Astrocyte (in vitro differentiated cells and primary cell): ENCODE measurements around the gene HTR7. TPM values are rescaled to one million over a fixed set of nuclear protein-coding genes. Genes with fewer than 3 reads are reported as not detected.
A peak's percentile ranks its signal among the peaks of the same experiment; 100 is the strongest.

Experiments used
- DNase-seq: peaks from one replicate; pipeline ENCODE4 v3.0.0-alpha.2; 2010; ENCODE audit warnings: low read depth
- FAIRE-seq: peaks from 2 replicates; lab custom pipeline; 2011; peaks lifted over from hg19 to GRCh38; lab: Jason Lieb, UNC
- H2AFZ ChIP-seq: 2 replicates; pipeline ENCODE4 v1.6.0; 2012; ENCODE audit warnings: low read depth, low read length, inconsistent platforms
- H3K27ac ChIP-seq: 2 replicates; pipeline ENCODE4 v1.5.1; 2011; ENCODE audit warnings: low read depth, low read length, inconsistent platforms
- H3K27me3 ChIP-seq: 2 replicates; pipeline ENCODE4 v1.6.0; 2011; ENCODE audit warnings: low read length, inconsistent platforms; ENCODE audit not compliant: insufficient read depth
- H3K36me3 ChIP-seq: 2 replicates; pipeline ENCODE4 v1.5.1; 2011; ENCODE audit warnings: low read length, inconsistent platforms; ENCODE audit not compliant: insufficient read depth
- H3K4me1 ChIP-seq: 2 replicates; pipeline ENCODE4 v1.5.1; 2011; ENCODE audit warnings: low read length, inconsistent platforms; ENCODE audit not compliant: insufficient read depth
- H3K4me2 ChIP-seq: 2 replicates; pipeline ENCODE4 v1.6.0; 2012; ENCODE audit warnings: low read length, inconsistent platforms
- H3K4me3 ChIP-seq: 2 replicates; pipeline ENCODE4 v1.5.1; 2011; ENCODE audit warnings: low read depth, mild to moderate bottlenecking, low read length, inconsistent platforms; ENCODE audit not compliant: insufficient read depth
- H3K79me2 ChIP-seq: 2 replicates; pipeline ENCODE4 v1.6.0; 2012; ENCODE audit warnings: mild to moderate bottlenecking, low read length, inconsistent platforms; ENCODE audit not compliant: insufficient read depth
- H3K9ac ChIP-seq: 2 replicates; pipeline ENCODE4 v1.6.0; 2012; ENCODE audit warnings: mild to moderate bottlenecking, low read length, inconsistent platforms
- H3K9me3 ChIP-seq: 2 replicates; pipeline ENCODE4 v1.5.1; 2012; ENCODE audit warnings: low read depth, mild to moderate bottlenecking, low read length, inconsistent platforms; ENCODE audit not compliant: insufficient read depth
- H4K20me1 ChIP-seq: 2 replicates; pipeline ENCODE4 v1.6.0; 2012; ENCODE audit warnings: low read length, inconsistent platforms; ENCODE audit not compliant: insufficient read depth
- H3K27ac Mint-ChIP-seq: one replicate; pipeline ENCODE4 v1.8.0; 2021; ENCODE audit warnings: mild to moderate bottlenecking, mixed read lengths; ENCODE audit not compliant: unreplicated experiment
- H3K27me3 Mint-ChIP-seq: one replicate; pipeline ENCODE4 v1.8.0; 2021; ENCODE audit warnings: low read depth, mixed read lengths; ENCODE audit not compliant: unreplicated experiment
- H3K36me3 Mint-ChIP-seq: one replicate; pipeline ENCODE4 v1.8.0; 2021; ENCODE audit warnings: low read depth, mixed read lengths; ENCODE audit not compliant: unreplicated experiment
- H3K4me1 Mint-ChIP-seq: one replicate; pipeline ENCODE4 v1.8.0; 2021; ENCODE audit warnings: low read depth, mixed read lengths; ENCODE audit not compliant: unreplicated experiment
- H3K4me3 Mint-ChIP-seq: one replicate; pipeline ENCODE4 v1.8.0; 2021; ENCODE audit warnings: mild to moderate bottlenecking, moderate library complexity, mixed read lengths; ENCODE audit not compliant: unreplicated experiment
- H3K9me3 Mint-ChIP-seq: one replicate; pipeline ENCODE4 v1.8.0; 2021; ENCODE audit warnings: mild to moderate bottlenecking, mixed read lengths; ENCODE audit not compliant: unreplicated experiment
- EZH2 ChIP-seq: IDR thresholded peaks from 2 replicates; pipeline ENCODE4 v1.6.1; 2012; ENCODE audit warnings: mild to moderate bottlenecking, low read length, inconsistent platforms; ENCODE audit not compliant: insufficient read depth
- total RNA-seq: library from RNA; stranded (reverse); gene quantifications from 2 replicates; pipeline ENCODE4 v1.2.1, GENCODE V29; 2021
- TF ChIP-seq, protein P1 (sequence below): IDR thresholded peaks from 2 replicates; pipeline ENCODE4 v1.5.1; 2011; ENCODE audit warnings: low read depth, mild to moderate bottlenecking, inconsistent platforms, low read length, moderate library complexity; ENCODE audit not compliant: insufficient read depth

HTR7 gene
- total RNA-seq, 1 donor from 2014 or later: 0.89 TPM

DNA sequence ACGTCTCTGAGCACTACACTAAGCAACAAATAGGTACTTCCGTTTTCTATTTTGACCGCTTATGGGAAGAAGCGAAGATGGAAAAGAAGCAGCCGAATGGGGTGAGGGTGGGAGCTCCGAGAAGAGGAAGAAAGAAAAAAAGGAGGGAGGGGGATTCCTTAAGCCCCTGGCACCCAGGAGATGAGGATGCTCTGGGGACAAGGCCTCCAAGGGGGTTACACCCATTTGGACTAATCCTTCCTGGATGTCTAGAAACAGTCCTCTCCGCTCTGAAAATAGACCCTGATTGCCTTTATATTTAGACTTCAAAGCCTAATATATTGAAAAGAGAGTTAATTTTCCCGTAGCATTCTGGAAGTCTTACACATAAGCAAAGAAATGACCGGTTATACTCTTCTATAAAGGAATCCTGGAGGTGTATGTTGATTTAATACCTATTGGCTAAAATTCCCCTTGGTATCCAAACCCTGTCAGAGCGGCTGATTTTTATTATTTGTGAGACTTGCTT, 676 bp upstream of the HTR7 start:
- no peaks in the 10 kb centered on the region for H3K9me3 ChIP-seq
- H3K4me3 ChIP-seq: peak overlapping the region; percentile 69
- H3K4me1 ChIP-seq: peaks cover 20% of the 10 kb centered on the region
- peaks cover 24% of the 10 kb centered on the region for H3K27me3 Mint-ChIP-seq
- peak overlapping the region; percentile 46 for H3K27ac ChIP-seq
- H3K36me3 Mint-ChIP-seq: no peaks in the 10 kb centered on the region
- H3K27ac Mint-ChIP-seq: peak overlapping the region; percentile 87
- H3K9me3 Mint-ChIP-seq: peaks cover 4% of the 10 kb centered on the region
- TF ChIP-seq, protein P1, sequence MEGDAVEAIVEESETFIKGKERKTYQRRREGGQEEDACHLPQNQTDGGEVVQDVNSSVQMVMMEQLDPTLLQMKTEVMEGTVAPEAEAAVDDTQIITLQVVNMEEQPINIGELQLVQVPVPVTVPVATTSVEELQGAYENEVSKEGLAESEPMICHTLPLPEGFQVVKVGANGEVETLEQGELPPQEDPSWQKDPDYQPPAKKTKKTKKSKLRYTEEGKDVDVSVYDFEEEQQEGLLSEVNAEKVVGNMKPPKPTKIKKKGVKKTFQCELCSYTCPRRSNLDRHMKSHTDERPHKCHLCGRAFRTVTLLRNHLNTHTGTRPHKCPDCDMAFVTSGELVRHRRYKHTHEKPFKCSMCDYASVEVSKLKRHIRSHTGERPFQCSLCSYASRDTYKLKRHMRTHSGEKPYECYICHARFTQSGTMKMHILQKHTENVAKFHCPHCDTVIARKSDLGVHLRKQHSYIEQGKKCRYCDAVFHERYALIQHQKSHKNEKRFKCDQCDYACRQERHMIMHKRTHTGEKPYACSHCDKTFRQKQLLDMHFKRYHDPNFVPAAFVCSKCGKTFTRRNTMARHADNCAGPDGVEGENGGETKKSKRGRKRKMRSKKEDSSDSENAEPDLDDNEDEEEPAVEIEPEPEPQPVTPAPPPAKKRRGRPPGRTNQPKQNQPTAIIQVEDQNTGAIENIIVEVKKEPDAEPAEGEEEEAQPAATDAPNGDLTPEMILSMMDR: no peak
- TF ChIP-seq EZH2: no peak
- H3K9ac ChIP-seq: peak overlapping the region; percentile 77
- no peak for FAIRE-seq
- peak overlapping the region; percentile 91 for H3K4me2 ChIP-seq
- H2AFZ ChIP-seq: peak overlapping the region; percentile 80
- H4K20me1 ChIP-seq: no peaks in the 10 kb centered on the region
- no peaks in the 10 kb centered on the region for H3K27me3 ChIP-seq
- no peaks in the 10 kb centered on the region for H3K36me3 ChIP-seq
- peak overlapping the region; percentile 84 for H3K4me3 Mint-ChIP-seq
- no peak for DNase-seq
- H3K79me2 ChIP-seq: peaks cover 2% of the 10 kb centered on the region
- peaks cover 12% of the 10 kb centered on the region for H3K4me1 Mint-ChIP-seq

DNA sequence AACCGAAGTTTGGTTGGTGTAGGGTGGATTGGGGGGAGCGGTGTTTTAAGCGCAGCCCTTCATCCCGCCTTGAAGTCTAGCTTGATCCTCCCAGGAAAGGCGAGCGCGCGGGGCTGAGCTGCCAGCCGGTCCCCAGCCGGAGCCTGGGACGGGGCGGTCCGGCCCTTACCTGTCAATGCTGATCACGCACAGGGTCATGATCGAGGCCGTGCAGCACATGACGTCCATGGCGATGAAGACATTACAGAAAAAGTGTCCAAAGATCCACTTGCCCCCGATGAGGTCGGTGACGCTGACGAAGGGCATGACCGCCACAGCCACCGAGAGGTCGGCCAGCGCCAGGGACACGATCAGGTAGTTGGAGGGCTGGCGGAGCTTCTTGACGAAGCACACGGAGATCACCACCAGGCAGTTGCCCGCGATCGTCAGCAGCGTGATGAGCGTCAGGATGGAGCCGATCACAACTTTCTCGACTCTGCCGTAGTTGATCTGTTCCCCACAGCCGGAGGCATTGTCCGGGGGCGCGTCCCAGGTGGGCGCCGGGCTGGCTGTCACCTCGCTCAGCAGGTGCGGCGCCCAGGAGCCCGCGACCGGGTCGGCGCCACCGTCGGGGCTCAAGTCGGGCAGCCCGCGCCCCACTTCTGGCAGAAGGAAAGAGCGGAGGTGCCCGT, 740 bp downstream of the HTR7 start:
- Histone ChIP-seq H3K27me3 (no peaks in the 10 kb centered on the region), H2AFZ (peak overlapping the region; percentile 86), H3K9me3 (no peaks in the 10 kb centered on the region), H3K4me3 (peak overlapping the region; percentile 69), H3K79me2 (peaks cover 2% of the 10 kb centered on the region), H3K4me2 (peak overlapping the region; percentile 91), H3K36me3 (no peaks in the 10 kb centered on the region), H3K4me1 (peaks cover 20% of the 10 kb centered on the region), H4K20me1 (no peaks in the 10 kb centered on the region), H3K9ac (peak overlapping the region; percentile 77), H3K27ac (no peak overlapping the region)
- Mint-ChIP-seq H3K4me3 (peak overlapping the region; percentile 88), H3K27ac (peak overlapping the region; percentile 47), H3K27me3 (peaks cover 24% of the 10 kb centered on the region), H3K9me3 (peaks cover 4% of the 10 kb centered on the region), H3K4me1 (peaks cover 12% of the 10 kb centered on the region), H3K36me3 (no peaks in the 10 kb centered on the region)
- TF ChIP-seq, protein P1: no peak
- TF ChIP-seq EZH2: peak; percentile 36
- no peak for FAIRE-seq
- no peak for DNase-seq

GRCh38 chr10:90856261-90856660, 1.6 kb downstream of the HTR7 start:
- no peak overlapping the region for H3K9ac ChIP-seq
- H3K79me2 ChIP-seq: peaks cover 2% of the 10 kb centered on the region
- no peaks in the 10 kb centered on the region for H3K27me3 ChIP-seq
- Mint-ChIP-seq H3K36me3 (no peaks in the 10 kb centered on the region), H3K27ac (no peak overlapping the region), H3K4me1 (peaks cover 12% of the 10 kb centered on the region), H3K4me3 (peak overlapping the region; percentile 88), H3K27me3 (peaks cover 24% of the 10 kb centered on the region), H3K9me3 (peaks cover 7% of the 10 kb centered on the region)
- no peak overlapping the region for H3K27ac ChIP-seq
- peaks cover 20% of the 10 kb centered on the region for H3K4me1 ChIP-seq
- H2AFZ ChIP-seq: no peak overlapping the region
- H3K36me3 ChIP-seq: no peaks in the 10 kb centered on the region
- peak overlapping the region; percentile 69 for H3K4me3 ChIP-seq
- no peak for FAIRE-seq
- H4K20me1 ChIP-seq: no peaks in the 10 kb centered on the region
- no peak for DNase-seq
- TF ChIP-seq, protein P1: no peak
- peak overlapping the region; percentile 91 for H3K4me2 ChIP-seq
- no peaks in the 10 kb centered on the region for H3K9me3 ChIP-seq
